OCI-LY1 (cell line): ENCODE results near the gene SLC37A1.

Experiments used
- H2AFZ ChIP-seq: fragments of 200-600 bp; sonication (generic), shearing (Covaris generic); 2 replicates; pipeline ENCODE4 v1.6.0; 2014; ENCODE audit warnings: antibody characterized with exemption, mild to moderate bottlenecking, low read length
- H3F3A ChIP-seq: fragments of 200-600 bp; sonication (generic), shearing (Covaris generic); 2 replicates; pipeline ENCODE4 v1.6.0; 2014; ENCODE audit warnings: mild to moderate bottlenecking, antibody characterized with exemption, low read length, moderate library complexity; ENCODE audit not compliant: insufficient read depth
- H3K27ac ChIP-seq: fragments of 200-600 bp; sonication (generic); 2 replicates; pipeline ENCODE4 v1.5.1; 2014; ENCODE audit warnings: low read length, mixed run types, mild to moderate bottlenecking, low read depth; ENCODE audit not compliant: poor library complexity, severe bottlenecking
- H3K27me3 ChIP-seq: fragments of 200-600 bp; sonication (generic); 2 replicates; pipeline ENCODE4 v1.6.0; 2014; ENCODE audit warnings: antibody characterized with exemption, mild to moderate bottlenecking, low read length, moderate library complexity; ENCODE audit not compliant: insufficient read depth
- H3K36me3 ChIP-seq: fragments of 200-600 bp; sonication (generic); 2 replicates; pipeline ENCODE4 v1.6.1; 2014; ENCODE audit warnings: mild to moderate bottlenecking, antibody characterized with exemption, low read length, moderate library complexity, mixed read lengths; ENCODE audit not compliant: insufficient read depth
- H3K4me1 ChIP-seq: fragments of 200-600 bp; sonication (generic); 2 replicates; pipeline ENCODE4 v1.5.1; 2014; ENCODE audit warnings: mild to moderate bottlenecking, low read length, moderate library complexity; ENCODE audit not compliant: insufficient read depth, severe bottlenecking
- H3K4me2 ChIP-seq: fragments of 200-600 bp; sonication (generic), shearing (Covaris generic); 2 replicates; pipeline ENCODE4 v1.6.1; 2014; ENCODE audit warnings: low read length
- H3K4me3 ChIP-seq: fragments of 200-600 bp; sonication (generic); 2 replicates; pipeline ENCODE4 v1.5.1; 2014; ENCODE audit warnings: low read length, low read depth, mild to moderate bottlenecking, mixed read lengths; ENCODE audit not compliant: poor library complexity, severe bottlenecking
- H3K79me2 ChIP-seq: fragments of 200-600 bp; shearing (Covaris generic); 2 replicates; pipeline ENCODE4 v1.6.1; 2016; ENCODE audit warnings: mixed run types, low read length, mixed read lengths; ENCODE audit not compliant: insufficient read depth
- H3K9ac ChIP-seq: fragments of 200-600 bp; sonication (generic), shearing (Covaris generic); 2 replicates; pipeline ENCODE4 v1.6.1; 2014; ENCODE audit warnings: mild to moderate bottlenecking, low read length, mixed read lengths
- H3K9me2 ChIP-seq: fragments of 200-600 bp; sonication (generic), shearing (Covaris generic); 2 replicates; pipeline ENCODE4 v1.6.1; 2014; ENCODE audit warnings: low read depth, mild to moderate bottlenecking, low read length, mixed read lengths
- H3K9me3 ChIP-seq: fragments of 200-600 bp; shearing (Covaris generic); 2 replicates; pipeline ENCODE4 v1.6.1; 2014; ENCODE audit warnings: low read length, mixed read lengths
- H4K20me1 ChIP-seq: fragments of 200-600 bp; sonication (generic), shearing (Covaris generic); 2 replicates; pipeline ENCODE4 v1.6.0; 2016; ENCODE audit warnings: mild to moderate bottlenecking, low read length; ENCODE audit not compliant: insufficient read depth
- CTCF ChIP-seq: fragments of 200-600 bp; sonication (generic), shearing (Covaris generic); IDR thresholded peaks from 2 replicates; pipeline ENCODE4 v1.5.1; 2017; ENCODE audit warnings: mild to moderate bottlenecking, antibody characterized with exemption, low read length, moderate library complexity, mixed read lengths
- EZH2 ChIP-seq: fragments of 200-600 bp; sonication (generic), shearing (Covaris generic); IDR thresholded peaks from 2 replicates; pipeline ENCODE4 v1.8.0; 2017; ENCODE audit warnings: borderline replicate concordance, mixed run types, mild to moderate bottlenecking, antibody characterized with exemption, low read length, moderate library complexity, mixed read lengths

The SLC37A1 gene

DNA sequence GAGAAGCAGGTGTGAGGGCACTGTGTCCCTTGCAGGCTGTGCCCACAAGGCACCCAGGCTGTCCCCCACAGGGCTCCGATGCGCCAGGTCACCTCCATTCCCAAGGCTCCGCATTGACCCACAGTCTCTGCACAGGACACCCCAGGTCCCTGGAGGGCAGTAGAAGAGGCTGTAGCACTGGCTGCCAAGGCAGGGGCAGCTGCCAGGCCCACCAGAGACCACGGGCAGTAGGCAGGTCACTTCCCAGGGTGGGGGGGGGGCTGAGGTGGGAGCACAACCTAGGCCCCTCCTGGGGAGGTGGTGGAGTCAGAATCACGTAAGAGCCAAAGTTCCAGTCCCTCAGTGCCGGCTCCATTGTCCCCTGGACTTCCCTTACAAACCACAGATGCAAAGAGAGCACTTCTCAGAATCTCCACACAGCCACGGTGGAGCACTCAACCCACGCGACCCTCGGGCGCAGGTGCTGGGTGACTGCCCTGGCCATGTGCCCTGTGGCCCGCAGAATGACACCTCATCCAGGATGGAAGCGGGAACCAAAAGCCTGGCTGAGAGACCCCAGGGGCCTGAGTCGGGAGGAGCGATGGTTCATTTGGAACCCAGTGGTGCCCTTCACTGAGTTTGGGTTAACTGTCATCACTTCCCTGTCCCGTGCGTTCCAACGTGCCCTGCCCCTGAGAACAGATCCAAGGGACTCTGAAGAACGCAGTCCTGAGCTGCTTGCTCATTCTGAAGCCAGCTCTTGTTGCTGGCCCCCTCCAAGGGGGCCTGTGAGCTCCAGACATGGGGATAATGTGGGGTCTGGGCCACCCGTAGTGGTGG, 70.0 kb downstream of the SLC37A1 start:
- Histone ChIP-seq H3K27ac (no peak overlapping the region), H3K4me2 (no peak overlapping the region)

GRCh38 chr21:42584296-42584641, 70.6 kb downstream of the SLC37A1 start:
- Histone ChIP-seq H3K9ac (no peak overlapping the region), H3K9me2 (no peaks in the 10 kb centered on the region), H2AFZ (no peak overlapping the region), H3K27ac (no peak overlapping the region), H3K4me3 (no peak overlapping the region), H3F3A (no peaks in the 10 kb centered on the region), H3K36me3 (no peaks in the 10 kb centered on the region), H3K9me3 (no peaks in the 10 kb centered on the region), H3K27me3 (no peaks in the 10 kb centered on the region), H4K20me1 (no peaks in the 10 kb centered on the region), H3K4me1 (peaks cover 3% of the 10 kb centered on the region), H3K79me2 (no peaks in the 10 kb centered on the region), H3K4me2 (no peak overlapping the region)
- TF ChIP-seq EZH2 = no peak
- no peak for TF ChIP-seq CTCF

More for the DNA sequence above, 70.0 kb downstream of the SLC37A1 start:
- no peaks in the 10 kb centered on the region for H3K79me2 ChIP-seq
- no peaks in the 10 kb centered on the region for H3F3A ChIP-seq
- no peak overlapping the region for H3K4me3 ChIP-seq
- no peaks in the 10 kb centered on the region for H3K9me2 ChIP-seq
- H4K20me1 ChIP-seq = no peaks in the 10 kb centered on the region
- H2AFZ ChIP-seq = no peak overlapping the region
- TF ChIP-seq CTCF = no peak
- TF ChIP-seq EZH2 = no peak
- H3K9ac ChIP-seq = no peak overlapping the region
- no peaks in the 10 kb centered on the region for H3K9me3 ChIP-seq
- H3K36me3 ChIP-seq = no peaks in the 10 kb centered on the region
- H3K4me1 ChIP-seq = peaks cover 3% of the 10 kb centered on the region
- H3K27me3 ChIP-seq = no peaks in the 10 kb centered on the region

DNA sequence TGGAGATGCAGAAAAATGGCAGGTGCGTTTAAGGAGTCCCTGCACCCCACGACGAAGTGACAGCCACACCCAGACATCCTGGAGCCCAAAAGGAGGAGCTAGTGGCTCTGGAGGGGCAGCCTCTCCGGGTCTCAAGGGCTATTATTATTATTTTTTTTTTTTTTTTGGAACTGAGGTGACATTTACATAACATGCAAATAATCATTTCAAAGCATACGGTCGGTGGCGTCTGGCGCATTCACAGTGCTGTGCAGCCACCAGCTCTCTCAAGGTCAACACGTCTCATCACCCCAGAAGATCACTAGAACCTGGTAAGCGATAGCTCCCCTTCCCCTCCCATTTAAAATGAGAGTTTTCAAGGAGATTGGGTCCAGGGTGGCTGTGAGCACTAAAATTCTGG, 72.2 kb downstream of the SLC37A1 start:
- Histone ChIP-seq H2AFZ (no peak overlapping the region), H3K27ac (no peak overlapping the region), H3K36me3 (no peaks in the 10 kb centered on the region), H3F3A (no peaks in the 10 kb centered on the region), H3K27me3 (no peaks in the 10 kb centered on the region), H3K79me2 (no peaks in the 10 kb centered on the region), H3K9me3 (no peaks in the 10 kb centered on the region), H3K4me2 (no peak overlapping the region), H3K9me2 (no peaks in the 10 kb centered on the region), H4K20me1 (no peaks in the 10 kb centered on the region), H3K9ac (no peak overlapping the region), H3K4me3 (no peak overlapping the region), H3K4me1 (peaks cover 7% of the 10 kb centered on the region)
- TF ChIP-seq CTCF (no peak), EZH2 (no peak)
